HepG2 (cell line): Measurements from ENCODE around the gene DNAAF8. TPM values are rescaled to one million over a fixed set of nuclear protein-coding genes. Genes with fewer than 3 reads are reported as not detected.

Experiments
- BRF2 ChIP-seq: sonication (generic); formaldehyde crosslinking; IDR thresholded peaks from 2 replicates; pipeline ENCODE4 v1.8.1; 2022; ENCODE audit warnings: mild to moderate bottlenecking, missing genetic modification reagents
- CSRNP2 ChIP-seq: sonication (generic); formaldehyde crosslinking; conservative IDR thresholded peaks from 2 replicates; pipeline ENCODE4 v1.8.0; 2022; ENCODE audit warnings: low read depth, missing genetic modification reagents
- EHMT2 ChIP-seq: fragments of 200-600 bp; sonication (generic); IDR thresholded peaks from 2 replicates; pipeline ENCODE4 v1.7.0; 2017; ENCODE audit warnings: antibody characterized with exemption, low read depth, low read length, borderline replicate concordance
- GABPB1 ChIP-seq: IDR thresholded peaks from 2 replicates; pipeline ENCODE4 v1.6.1; 2016; ENCODE audit warnings: mild to moderate bottlenecking, missing genetic modification reagents, moderate library complexity, missing compliant biosample characterization
- HHEX ChIP-seq: IDR thresholded peaks from 2 replicates; pipeline ENCODE4 v1.6.1; 2016; ENCODE audit warnings: control low read depth
- HNF1A ChIP-seq, 2 experiments: sonication (generic) in 1 of 2; formaldehyde crosslinking in 1 of 2; IDR thresholded peaks; 2 replicates each; pipeline versions ENCODE4 v1.4.0 to v1.6.1; 2016 to 2020; ENCODE audit warnings: borderline replicate concordance in 1 of 2, low read depth in 1 of 2, mild to moderate bottlenecking in 1 of 2, missing genetic modification reagents in 1 of 2
- MTERF4 ChIP-seq: sonication (generic); formaldehyde crosslinking; IDR thresholded peaks from 2 replicates; pipeline ENCODE4 v1.8.0; 2023; ENCODE audit warnings: mild to moderate bottlenecking, missing genetic modification reagents
- NR2C2 ChIP-seq: sonication (generic); formaldehyde crosslinking; IDR thresholded peaks from 2 replicates; pipeline ENCODE4 v1.4.0; 2020; ENCODE audit warnings: missing genetic modification reagents, mild to moderate bottlenecking, moderate library complexity, borderline replicate concordance
- PATZ1 ChIP-seq: sonication (generic); formaldehyde crosslinking; IDR thresholded peaks from 2 replicates; pipeline ENCODE4 v1.4.0; 2020; ENCODE audit warnings: missing genetic modification reagents
- SALL1 ChIP-seq: sonication (generic); formaldehyde crosslinking; IDR thresholded peaks from 2 replicates; pipeline ENCODE4 v1.8.0; 2022; ENCODE audit warnings: mild to moderate bottlenecking, missing genetic modification reagents
- SMC3 ChIP-seq: IDR thresholded peaks from 2 replicates; pipeline ENCODE4 v1.6.1; 2011; ENCODE audit warnings: low read length, improper control_type of control experiment
- ZNF232 ChIP-seq: sonication (generic); formaldehyde crosslinking; IDR thresholded peaks from 2 replicates; pipeline ENCODE4 v1.4.0; 2020; ENCODE audit warnings: missing genetic modification reagents, borderline replicate concordance
- ZNF33A ChIP-seq: sonication (generic); formaldehyde crosslinking; IDR thresholded peaks from 2 replicates; pipeline ENCODE4 v1.5.1; 2020; ENCODE audit warnings: missing genetic modification reagents, mild to moderate bottlenecking, moderate library complexity, borderline replicate concordance
- polyA plus RNA-seq, 8 experiments: library from polyadenylated mRNA; depleted of rRNA in 3 of 8; stranded (reverse) in 7 of 8; unstranded in 1 of 8; fragments of >200 nt; fragmentation: Illumina TruSeq in 4 of 8; extraction: Trizol in 4 of 8; gene quantifications; 2 replicates each; pipeline versions ENCODE4 v1.2.1 to v1.2.3, GENCODE V29; 2011 to 2016; ENCODE audit warnings: low read depth in 4 of 8, missing spikeins in 1 of 8, mixed read lengths in 1 of 8; ENCODE audit not compliant: insufficient read depth in 1 of 8
- total RNA-seq, 5 experiments: library from RNA; depleted of rRNA; stranded (reverse); fragments of >200 nt; fragmentation: Illumina TruSeq; extraction: Trizol; gene quantifications; 2 replicates each; pipeline ENCODE4 v1.2.3, GENCODE V29; 2016; ENCODE audit warnings: low read depth in 1 of 5
- TF ChIP-seq, protein P1 (sequence below): sonication (generic); formaldehyde crosslinking; IDR thresholded peaks from 2 replicates; pipeline ENCODE4 v1.5.1; 2020; ENCODE audit warnings: missing genetic modification reagents, mild to moderate bottlenecking, borderline replicate concordance
- TF ChIP-seq, protein P2 (sequence below): IDR thresholded peaks from 2 replicates; pipeline ENCODE4 v1.6.1; 2012; ENCODE audit warnings: inconsistent platforms

The DNAAF8 gene
- total and polyA plus RNA-seq, 2 of the 13 experiments (the other 11 are each of a cell fraction or from before 2014, with no cell fraction given), result 0.44 TPM; not detected in 1

GRCh38 chr16:4766875-4767628, 32.7 kb downstream of the DNAAF8 start, which contains the start of gene ZNF500 (continued):
- TF ChIP-seq HNF1A (IDR thresholded peaks at IDR 0.05; ENCODE audit: low read depth) (0 out of 2 replicates have a peak, but pooled peaks have one; percentile 25), HNF1A (CRISPR knock-in tag; IDR thresholded peaks at IDR 0.05; ENCODE audit: borderline replicate concordance) (0 out of 2 replicates have a peak, but pooled peaks have one; percentile 47), ZNF33A (CRISPR knock-in tag) (no peak), CSRNP2 (no peak), SALL1 (CRISPR knock-in tag) (peak; percentile 74), SMC3 (no peak), EHMT2 (no peak), BRF2 (CRISPR knock-in tag) (no peak), MTERF4 (peak; percentile 76; the same call in 1 of the 2 replicates), NR2C2 (CRISPR knock-in tag) (peak; percentile 83), PATZ1 (CRISPR knock-in tag) (peak; percentile 69), ZNF232 (CRISPR knock-in tag) (no peak; the same call in 1 of the 2 replicates), HHEX (CRISPR knock-in tag) (no peak), GABPB1 (peak; percentile 94)
- TF ChIP-seq, protein P1, sequence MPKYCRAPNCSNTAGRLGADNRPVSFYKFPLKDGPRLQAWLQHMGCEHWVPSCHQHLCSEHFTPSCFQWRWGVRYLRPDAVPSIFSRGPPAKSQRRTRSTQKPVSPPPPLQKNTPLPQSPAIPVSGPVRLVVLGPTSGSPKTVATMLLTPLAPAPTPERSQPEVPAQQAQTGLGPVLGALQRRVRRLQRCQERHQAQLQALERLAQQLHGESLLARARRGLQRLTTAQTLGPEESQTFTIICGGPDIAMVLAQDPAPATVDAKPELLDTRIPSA (CRISPR knock-in tag), result no peak; the same call in 1 of the 2 replicates
- TF ChIP-seq, protein P2, sequence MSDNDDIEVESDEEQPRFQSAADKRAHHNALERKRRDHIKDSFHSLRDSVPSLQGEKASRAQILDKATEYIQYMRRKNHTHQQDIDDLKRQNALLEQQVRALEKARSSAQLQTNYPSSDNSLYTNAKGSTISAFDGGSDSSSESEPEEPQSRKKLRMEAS, result peak; percentile 74; the same call in 1 of the 2 replicates
